MCF 10A (cell line): Measurements from ENCODE around the gene RPP30. TPM values are rescaled to one million over a fixed set of nuclear protein-coding genes. Genes with fewer than 3 reads are reported as not detected.

ENCODE experiments used
- BruUV-seq: library from RNA; stranded (reverse); fragments of 400-500 nt; replicated peaks from 2 replicates; lab custom pipeline; 2021; lab: Mats Ljungman, UMichigan
- CTCF ChIA-PET: fragments of 300-600 bp; sonication (Branson Sonifier 250); formaldehyde crosslinking; extraction: SDS; loops from one replicate; lab custom pipeline; 2021; ENCODE audit warnings: antibody characterized with exemption, inconsistent platforms; lab: Yijun Ruan, JAX
- POLR2A ChIA-PET: fragments of 300-600, 350-650 bp; sonication (Branson Sonifier 250); formaldehyde crosslinking; extraction: SDS; loops from one replicate; lab custom pipeline; 2020; ENCODE audit warnings: antibody characterized with exemption, inconsistent platforms; lab: Yijun Ruan, JAX
- DNase-seq: peaks from one replicate; pipeline ENCODE4 v3.0.0-alpha.2; 2018; ENCODE audit not compliant: unreplicated experiment
- H3K27ac Mint-ChIP-seq: one replicate; pipeline ENCODE4 v1.8.0; 2022; ENCODE audit warnings: mild to moderate bottlenecking, low read depth, mixed read lengths; ENCODE audit not compliant: unreplicated experiment
- H3K27me3 Mint-ChIP-seq: one replicate; pipeline ENCODE4 v1.8.0; 2022; ENCODE audit warnings: mixed read lengths; ENCODE audit not compliant: insufficient read depth, unreplicated experiment
- H3K36me3 Mint-ChIP-seq: one replicate; pipeline ENCODE4 v1.8.0; 2022; ENCODE audit warnings: mild to moderate bottlenecking, moderate library complexity, mixed read lengths; ENCODE audit not compliant: insufficient read depth, unreplicated experiment
- H3K4me1 Mint-ChIP-seq: one replicate; pipeline ENCODE4 v1.8.0; 2022; ENCODE audit warnings: mixed read lengths; ENCODE audit not compliant: insufficient read depth, unreplicated experiment
- H3K4me3 Mint-ChIP-seq: one replicate; pipeline ENCODE4 v1.8.0; 2022; ENCODE audit warnings: mild to moderate bottlenecking, moderate library complexity, mixed read lengths; ENCODE audit not compliant: unreplicated experiment
- H3K9me3 Mint-ChIP-seq: one replicate; pipeline ENCODE4 v1.8.0; 2022; ENCODE audit warnings: mixed read lengths; ENCODE audit not compliant: unreplicated experiment
- CTCF ChIP-seq: fragments of 200-600 bp; IDR thresholded peaks from one replicate; pipeline ENCODE4 v1.8.0; 2022; ENCODE audit warnings: antibody characterized with exemption, mild to moderate bottlenecking; ENCODE audit not compliant: unreplicated experiment
- intact Hi-C: fragments of 100-400 bp; cut with micrococcal nuclease; formaldehyde crosslinking; loops from 2 replicates; pipeline ENCODE4 v1.14.1; 2022
- total RNA-seq: library from RNA; stranded (reverse); gene quantifications from 2 replicates; pipeline ENCODE4 v1.2.3, GENCODE V29; 2022

RPP30 gene
- total RNA-seq, 1 experiment from 2014 or later: 41.8 TPM

DNA sequence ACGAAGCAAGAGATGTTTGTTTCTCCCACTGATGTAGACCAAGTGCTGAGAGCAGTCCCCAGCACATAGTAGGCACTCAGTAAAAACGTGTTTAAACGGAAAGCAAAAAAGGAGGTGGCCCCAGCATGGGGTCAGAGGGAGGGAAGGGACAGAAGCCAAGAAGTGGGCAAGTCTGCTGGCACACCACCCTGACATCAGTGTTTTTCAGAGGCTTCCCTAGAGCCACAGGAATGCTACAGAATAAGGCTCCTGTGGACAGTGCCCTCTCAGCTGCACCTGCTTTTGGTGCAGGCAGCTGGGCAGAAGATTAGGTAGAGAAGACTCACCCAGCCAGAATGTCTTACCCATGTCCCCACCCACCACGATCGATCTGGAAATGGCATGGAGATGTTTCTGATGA lies 57.4 kb downstream of the RPP30 start:
- BruUV-seq: no TSS peak
- Mint-ChIP-seq H3K27ac (no peak overlapping the region), H3K9me3 (no peaks in the 10 kb centered on the region), H3K36me3 (no peaks in the 10 kb centered on the region), H3K4me3 (no peak overlapping the region), H3K4me1 (peaks cover 28% of the 10 kb centered on the region), H3K27me3 (no peaks in the 10 kb centered on the region)
- POLR2A ChIA-PET: interaction anchor here (0.6 to 1.4 kb wide), 2 partner anchors 9 to 40 kb away, joined by 5 to 6 read pairs; no protein-coding TSS in a partner anchor
- no peak for DNase-seq
- no peak for TF ChIP-seq CTCF
- CTCF ChIA-PET: interaction anchor here (0.7 to 2.4 kb wide), 3 partner anchors 12 to 77 kb away, joined by 3 to 11 read pairs (median 4); no protein-coding TSS in a partner anchor
- intact Hi-C loops: no loop called here

DNA sequence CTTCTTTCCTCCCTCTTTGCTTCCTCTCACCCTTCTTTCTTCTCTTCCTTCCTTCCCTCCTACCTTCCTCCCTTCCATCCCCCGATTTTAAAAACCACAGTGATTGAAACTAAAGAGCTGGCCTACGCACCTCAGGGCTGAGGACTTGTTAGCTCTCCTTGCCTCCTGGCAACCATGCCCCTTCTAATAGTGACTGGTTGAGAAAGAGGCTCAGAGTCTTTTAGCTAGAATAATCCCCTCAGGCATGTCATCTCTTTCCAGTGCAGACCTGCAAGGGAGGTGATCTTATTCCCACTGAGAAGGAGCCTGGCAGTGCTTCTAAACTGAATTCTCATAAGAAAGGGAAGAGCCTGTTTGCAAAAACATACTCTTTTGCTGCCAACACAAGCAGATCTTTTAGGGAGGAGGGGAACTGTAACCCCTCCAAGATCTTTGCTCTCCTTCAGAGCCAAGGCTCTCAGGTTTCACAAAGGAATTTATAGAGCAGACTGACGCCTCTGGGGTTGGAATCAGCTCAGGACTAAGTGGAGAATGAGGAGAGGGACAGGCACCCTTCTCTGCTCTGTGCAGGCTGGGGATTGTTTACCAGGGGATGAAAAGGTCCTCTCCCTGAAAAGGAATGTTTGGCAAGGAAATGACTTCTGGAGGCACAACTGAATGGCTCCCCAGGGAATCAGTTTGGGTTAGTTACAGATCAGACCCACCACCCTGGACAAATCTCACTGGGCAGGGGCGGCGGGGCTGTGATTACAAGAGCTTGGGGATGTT lies 58.5 kb downstream of the RPP30 start:
- peak; percentile 71 for DNase-seq
- POLR2A ChIA-PET: interaction anchor here (0.6 to 1.4 kb wide), 6 partner anchors 9 to 39 kb away, joined by 3 to 6 read pairs (median 5); no protein-coding TSS in a partner anchor
- intact Hi-C loops: no loop called here
- H3K4me1 Mint-ChIP-seq: peaks cover 28% of the 10 kb centered on the region
- TF ChIP-seq CTCF: no peak
- no peak overlapping the region for H3K4me3 Mint-ChIP-seq
- H3K36me3 Mint-ChIP-seq: no peaks in the 10 kb centered on the region
- no TSS peak for BruUV-seq
- H3K27ac Mint-ChIP-seq: peak overlapping the region; percentile 50
- no peaks in the 10 kb centered on the region for H3K27me3 Mint-ChIP-seq
- CTCF ChIA-PET: interaction anchor here (0.7 to 2.4 kb wide), 6 partner anchors 13 to 1229 kb away, joined by 3 to 11 read pairs (median 4); no protein-coding TSS in a partner anchor
- no peaks in the 10 kb centered on the region for H3K9me3 Mint-ChIP-seq

- BruUV-seq: no TSS peak
- intact Hi-C loops: no loop called here
- CTCF ChIA-PET: interaction anchor here (0.7 to 2.4 kb wide), 2 partner anchors 19 to 1230 kb away, joined by 3 to 11 read pairs; no protein-coding TSS in a partner anchor
- H3K27me3 Mint-ChIP-seq: no peaks in the 10 kb centered on the region
- POLR2A ChIA-PET: interaction anchor here (1.0 kb wide), 1 partner anchor 11 kb away, joined by 5 read pairs; no protein-coding TSS in a partner anchor
- DNase-seq: peak; percentile 35
- H3K36me3 Mint-ChIP-seq: no peaks in the 10 kb centered on the region
- H3K4me3 Mint-ChIP-seq: no peak overlapping the region
- H3K27ac Mint-ChIP-seq: peak overlapping the region; percentile 50
- H3K4me1 Mint-ChIP-seq: peaks cover 28% of the 10 kb centered on the region
- H3K9me3 Mint-ChIP-seq: no peaks in the 10 kb centered on the region
- no peak for TF ChIP-seq CTCF
These were observed 59.4 kb downstream of the RPP30 start for GRCh38 chr10:90930971-90931871.
